H9 (cell line): ENCODE measurements around the gene CCDC148. TPM values are rescaled to one million over a fixed set of nuclear protein-coding genes. Genes with fewer than 3 reads are reported as not detected.

ENCODE experiments used
- DNase-seq: peaks from one replicate; pipeline ENCODE4 v3.0.0-alpha.2; 2017
- H2AFZ ChIP-seq: one replicate; pipeline ENCODE4 v1.6.1; 2013; ENCODE audit warnings: mild to moderate bottlenecking, low read length, control low read depth, moderate library complexity
- H2AK5ac ChIP-seq: 2 replicates; pipeline ENCODE4 v1.6.1; 2013; ENCODE audit warnings: low read length, control low read depth, mixed read lengths; ENCODE audit not compliant: insufficient read length
- H2BK120ac ChIP-seq: one replicate; pipeline ENCODE4 v1.6.1; 2013; ENCODE audit warnings: low read depth, mild to moderate bottlenecking, low read length, control low read depth, inconsistent platforms; ENCODE audit not compliant: poor library complexity, severe bottlenecking
- H2BK12ac ChIP-seq: 2 replicates; pipeline ENCODE4 v1.6.1; 2013; ENCODE audit warnings: low read length, control low read depth, mixed read lengths, low read depth; ENCODE audit not compliant: insufficient read length
- H2BK15ac ChIP-seq: 2 replicates; pipeline ENCODE4 v1.6.1; 2013; ENCODE audit warnings: low read depth, low read length, control low read depth
- H2BK20ac ChIP-seq: one replicate; pipeline ENCODE4 v1.6.1; 2013; ENCODE audit warnings: low read depth, mild to moderate bottlenecking, low read length, control low read depth, inconsistent platforms; ENCODE audit not compliant: poor library complexity, severe bottlenecking
- H2BK5ac ChIP-seq: 2 replicates; pipeline ENCODE4 v1.6.1; 2013; ENCODE audit warnings: low read length, control low read depth, mixed read lengths; ENCODE audit not compliant: insufficient read length
- H3K14ac ChIP-seq: 2 replicates; pipeline ENCODE4 v1.6.1; 2013; ENCODE audit warnings: low read length, control low read depth; ENCODE audit not compliant: insufficient read depth
- H3K18ac ChIP-seq: 2 replicates; pipeline ENCODE4 v1.6.1; 2013; ENCODE audit warnings: low read depth, mild to moderate bottlenecking, mixed read lengths, low read length, control low read depth; ENCODE audit not compliant: insufficient read length
- H3K23ac ChIP-seq: 2 replicates; pipeline ENCODE4 v1.6.1; 2013; ENCODE audit warnings: low read length, control low read depth, mixed read lengths, low read depth; ENCODE audit not compliant: insufficient read length
- H3K23me2 ChIP-seq: 2 replicates; pipeline ENCODE4 v1.6.1; 2013; ENCODE audit warnings: low read depth, mild to moderate bottlenecking, mixed read lengths, low read length, control low read depth; ENCODE audit not compliant: insufficient read length, poor library complexity, severe bottlenecking
- H3K27ac ChIP-seq: 2 replicates; pipeline ENCODE4 v1.5.1; 2013; ENCODE audit warnings: low read length, control low read depth, mixed read lengths, low read depth; ENCODE audit not compliant: insufficient read length
- H3K27me3 ChIP-seq: 2 replicates; pipeline ENCODE4 v1.6.1; 2013; ENCODE audit warnings: low read length, control low read depth, inconsistent platforms; ENCODE audit not compliant: insufficient read depth
- H3K4ac ChIP-seq: 2 replicates; pipeline ENCODE4 v1.6.1; 2013; ENCODE audit warnings: low read depth, mild to moderate bottlenecking, control low read depth, inconsistent platforms, low read length, moderate library complexity
- H3K4me1 ChIP-seq: 2 replicates; pipeline ENCODE4 v1.6.1; 2013; ENCODE audit warnings: low read length, control low read depth, inconsistent platforms; ENCODE audit not compliant: insufficient read depth
- H3K4me2 ChIP-seq: 2 replicates; pipeline ENCODE4 v1.6.1; 2013; ENCODE audit warnings: low read length, control low read depth, mixed read lengths; ENCODE audit not compliant: insufficient read length, insufficient read depth
- H3K56ac ChIP-seq: 2 replicates; pipeline ENCODE4 v1.6.1; 2013; ENCODE audit warnings: low read depth, mild to moderate bottlenecking, mixed read lengths, low read length, control low read depth; ENCODE audit not compliant: insufficient read length
- H3K79me1 ChIP-seq: 2 replicates; pipeline ENCODE4 v1.6.1; 2013; ENCODE audit warnings: low read depth, mild to moderate bottlenecking, moderate library complexity, low read length, control low read depth, inconsistent platforms; ENCODE audit not compliant: insufficient read depth, poor library complexity, severe bottlenecking
- H3K79me2 ChIP-seq: 2 replicates; pipeline ENCODE4 v1.6.1; 2013; ENCODE audit warnings: low read length, control low read depth, inconsistent platforms; ENCODE audit not compliant: insufficient read depth
- H3K9ac ChIP-seq: 2 replicates; pipeline ENCODE4 v1.6.1; 2013; ENCODE audit warnings: low read length, control low read depth, mixed read lengths; ENCODE audit not compliant: insufficient read length; ENCODE audit errors: extremely low read depth
- H3K9me3 ChIP-seq: one replicate; pipeline ENCODE4 v1.6.1; 2013; ENCODE audit warnings: low read depth, low read length, inconsistent platforms; ENCODE audit not compliant: control insufficient read depth
- H3T11ph ChIP-seq: one replicate; pipeline ENCODE4 v1.6.1; 2013; ENCODE audit warnings: mild to moderate bottlenecking, low read length, control low read depth, inconsistent platforms
- H4K20me1 ChIP-seq: one replicate; pipeline ENCODE4 v1.6.1; 2013; ENCODE audit not compliant: control insufficient read depth, insufficient read length, insufficient read depth
- H4K5ac ChIP-seq: 2 replicates; pipeline ENCODE4 v1.6.1; 2013; ENCODE audit warnings: low read depth, mild to moderate bottlenecking, mixed read lengths, low read length, control low read depth; ENCODE audit not compliant: insufficient read length
- H4K8ac ChIP-seq: replicated peaks from 2 replicates; pipeline ENCODE4 v1.6.1; 2013; ENCODE audit warnings: low read length, control low read depth, mixed read lengths, low read depth; ENCODE audit not compliant: insufficient read length
- H4K91ac ChIP-seq: 2 replicates; pipeline ENCODE4 v1.6.1; 2013; ENCODE audit warnings: low read depth, mild to moderate bottlenecking, moderate library complexity, mixed read lengths, low read length, control low read depth; ENCODE audit not compliant: insufficient read length
- H3K27ac Mint-ChIP-seq, 3 experiments: 2 replicates in 2 of 3; 3 replicates in 1 of 3; pipeline ENCODE4 v1.8.0; 2020 to 2021; ENCODE audit warnings: mixed read lengths in 3 of 3, mild to moderate bottlenecking in 1 of 3, moderate library complexity in 1 of 3
- H3K27me3 Mint-ChIP-seq: 2 replicates; pipeline ENCODE4 v1.8.0; 2021; ENCODE audit warnings: low read depth, mild to moderate bottlenecking, moderate library complexity, mixed read lengths
- H3K36me3 Mint-ChIP-seq, 3 experiments: 2 replicates in 2 of 3; 3 replicates in 1 of 3; pipeline ENCODE4 v1.8.0; 2020 to 2021; ENCODE audit warnings: low read depth in 3 of 3, mixed read lengths in 3 of 3; ENCODE audit not compliant: insufficient read depth in 1 of 3
- H3K4me1 Mint-ChIP-seq, 2 experiments: 2 replicates each; pipeline ENCODE4 v1.8.0; 2020; ENCODE audit warnings: mixed read lengths in 2 of 2
- H3K4me3 Mint-ChIP-seq, 2 experiments: 2 replicates in 1 of 2; 3 replicates in 1 of 2; pipeline ENCODE4 v1.8.0; 2020 to 2021; ENCODE audit warnings: mild to moderate bottlenecking in 2 of 2, mixed read lengths in 2 of 2, moderate library complexity in 1 of 2
- H3K9me3 Mint-ChIP-seq, 2 experiments: 2 replicates in 1 of 2; 3 replicates in 1 of 2; pipeline ENCODE4 v1.8.0; 2020; ENCODE audit warnings: mild to moderate bottlenecking in 2 of 2, mixed read lengths in 2 of 2, moderate library complexity in 1 of 2
- WGBS: extraction: QIAGEN DNeasy Blood & Tissue Kit; methylation state at CpG from one replicate; pipeline ENCODE4 v1.1.7; 2013; ENCODE audit warnings: missing lambda C conversion rate, low lambda C conversion rate, mixed read lengths; ENCODE audit not compliant: insufficient read length; ENCODE audit errors: extremely low coverage; 5-methylcytosine and 5-hydroxymethylcytosine counted together
- total RNA-seq: library from RNA; stranded (reverse); gene quantifications from 2 replicates; pipeline ENCODE4 v1.2.1, GENCODE V29; 2021
- TF ChIP-seq, protein P1 (sequence below): fragments of 200-600 bp; sonication (generic); conservative IDR thresholded peaks from 3 replicates; pipeline ENCODE4 v1.8.0; 2021; ENCODE audit warnings: antibody characterized with exemption, mild to moderate bottlenecking

Gene CCDC148
- total RNA-seq, 1 experiment from 2014 or later = 1.5 TPM

DNA sequence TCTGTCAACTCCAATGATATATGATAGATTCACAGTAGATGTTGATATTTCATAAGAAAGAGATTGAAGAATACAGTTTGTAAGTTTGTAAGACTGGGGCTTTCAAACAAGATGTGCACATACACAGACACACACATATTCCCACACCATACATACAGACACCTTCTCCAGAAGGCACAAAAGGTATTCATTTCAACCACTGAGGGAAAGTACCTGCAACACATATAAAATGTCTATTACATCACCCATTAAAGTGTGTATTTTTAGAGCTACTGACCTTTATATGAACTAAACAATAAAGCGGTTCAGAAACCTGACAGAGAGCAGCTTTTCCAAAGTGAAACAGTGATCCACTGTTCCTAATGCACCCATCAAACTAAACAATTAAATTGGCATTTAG is 53.3 kb downstream of the CCDC148 start:
- Mint-ChIP-seq H3K27me3 (no peaks in the 10 kb centered on the region), H3K4me3 (no peak overlapping the region), H3K4me1 (peaks cover 6 to 10% of the 10 kb centered on the region in 2 experiments), H3K36me3 (peaks cover 0 to 6% (median 0%) of the 10 kb centered on the region in 3 experiments; a peak in 1 of 7 replicates), H3K27ac (no peak overlapping the region), H3K9me3 (peaks cover 5 to 7% of the 10 kb centered on the region in 2 experiments; a peak in 4 of 5 replicates)
- Histone ChIP-seq H4K5ac (no peak overlapping the region), H3K27me3 (no peaks in the 10 kb centered on the region), H3K27ac (no peak overlapping the region), H3K79me2 (no peaks in the 10 kb centered on the region), H2BK120ac (no peak overlapping the region), H3K23me2 (no peaks in the 10 kb centered on the region), H3K56ac (no peak overlapping the region), H2AK5ac (no peak overlapping the region), H2BK5ac (no peak overlapping the region), H3T11ph (no peak overlapping the region), H2BK15ac (no peak overlapping the region), H4K20me1 (no peaks in the 10 kb centered on the region), H3K9me3 (no peaks in the 10 kb centered on the region), H4K8ac (no peak overlapping the region), H3K4me1 (no peaks in the 10 kb centered on the region), H2BK12ac (no peak overlapping the region), H2BK20ac (no peak overlapping the region), H3K4me2 (no peak overlapping the region), H3K79me1 (no peaks in the 10 kb centered on the region), H3K9ac (no peak overlapping the region), H3K14ac (no peak overlapping the region), H4K91ac (no peak overlapping the region), H3K18ac (no peak overlapping the region), H3K4ac (no peak overlapping the region), H2AFZ (no peak overlapping the region), H3K23ac (no peak overlapping the region)
- TF ChIP-seq, protein P1, sequence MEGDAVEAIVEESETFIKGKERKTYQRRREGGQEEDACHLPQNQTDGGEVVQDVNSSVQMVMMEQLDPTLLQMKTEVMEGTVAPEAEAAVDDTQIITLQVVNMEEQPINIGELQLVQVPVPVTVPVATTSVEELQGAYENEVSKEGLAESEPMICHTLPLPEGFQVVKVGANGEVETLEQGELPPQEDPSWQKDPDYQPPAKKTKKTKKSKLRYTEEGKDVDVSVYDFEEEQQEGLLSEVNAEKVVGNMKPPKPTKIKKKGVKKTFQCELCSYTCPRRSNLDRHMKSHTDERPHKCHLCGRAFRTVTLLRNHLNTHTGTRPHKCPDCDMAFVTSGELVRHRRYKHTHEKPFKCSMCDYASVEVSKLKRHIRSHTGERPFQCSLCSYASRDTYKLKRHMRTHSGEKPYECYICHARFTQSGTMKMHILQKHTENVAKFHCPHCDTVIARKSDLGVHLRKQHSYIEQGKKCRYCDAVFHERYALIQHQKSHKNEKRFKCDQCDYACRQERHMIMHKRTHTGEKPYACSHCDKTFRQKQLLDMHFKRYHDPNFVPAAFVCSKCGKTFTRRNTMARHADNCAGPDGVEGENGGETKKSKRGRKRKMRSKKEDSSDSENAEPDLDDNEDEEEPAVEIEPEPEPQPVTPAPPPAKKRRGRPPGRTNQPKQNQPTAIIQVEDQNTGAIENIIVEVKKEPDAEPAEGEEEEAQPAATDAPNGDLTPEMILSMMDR = no peak
- no peak for DNase-seq
- WGBS = no CpG with 5 or more reads among the region's 1 CpG
